ENCODE measurements around the gene PNPLA5.
A peak's percentile ranks its signal among the peaks of the same experiment; 100 is the strongest.
"Not testable (repeated sequence)": the region's sequence is repeated elsewhere in the genome, so short reads cannot be mapped to it uniquely, and the experiment has no call there.

PNPLA5 gene

GRCh38 chr22:43891360-43892182 is at the start of gene PNPLA5:
PNPLA5 (minus strand) TSS chr22:43892013; CDS start chr22:43891880, 133 bp downstream.
- no peak for DNase-seq

- DNase-seq, result no peak
Observed at GRCh38 chr22:43941449-43941848, 49.6 kb upstream of the PNPLA5 start.

- no peak for DNase-seq
Observed at GRCh38 chr22:43931771-43932170, 40.0 kb upstream of the PNPLA5 start.

- no peak for DNase-seq
Observed at GRCh38 chr22:43928908-43929307, 37.1 kb upstream of the PNPLA5 start.

- no peak for DNase-seq
Observed at GRCh38 chr22:43928468-43928867, 36.7 kb upstream of the PNPLA5 start.

GRCh38 chr22:43926349-43926710 is 34.5 kb upstream of the PNPLA5 start:
- DNase-seq, result no peak

GRCh38 chr22:43925433-43926348 is 33.9 kb upstream of the PNPLA5 start:
- peak in 1 of 2 experiments; percentile 12 for DNase-seq

- no peak for DNase-seq
Observed at GRCh38 chr22:43924877-43925276, 33.1 kb upstream of the PNPLA5 start.

- DNase-seq, result peak; percentile 40 to 68
Observed at GRCh38 chr22:43923631-43924464, 32.0 kb upstream of the PNPLA5 start, which contains the start of gene PNPLA3. PNPLA3 (plus strand) TSS chr22:43923805; CDS start chr22:43923912, 107 bp downstream.

GRCh38 chr22:43923191-43923590 is 31.4 kb upstream of the PNPLA5 start:
- peak in 1 of 2 experiments; percentile 59 for DNase-seq

- no peak for DNase-seq
Observed at GRCh38 chr22:43922123-43922522, 30.3 kb upstream of the PNPLA5 start.

- DNase-seq, result peak; percentile 70 to 93
Observed at GRCh38 chr22:43921370-43921769, 29.6 kb upstream of the PNPLA5 start.

GRCh38 chr22:43919106-43919973 is 27.5 kb upstream of the PNPLA5 start:
- DNase-seq, result no peak

- DNase-seq, result no peak
Observed at GRCh38 chr22:43917521-43917920, 25.7 kb upstream of the PNPLA5 start.

GRCh38 chr22:43911351-43911750 is 19.5 kb upstream of the PNPLA5 start:
- DNase-seq, result no peak

GRCh38 chr22:43910178-43910695 is 18.4 kb upstream of the PNPLA5 start:
- no peak for DNase-seq

- no peak for DNase-seq
Observed at GRCh38 chr22:43909708-43910107, 17.9 kb upstream of the PNPLA5 start.

- no peak for DNase-seq
Observed at GRCh38 chr22:43905681-43906080, 13.9 kb upstream of the PNPLA5 start.

GRCh38 chr22:43904412-43904811 is 12.6 kb upstream of the PNPLA5 start:
- not testable (repeated sequence) for DNase-seq

GRCh38 chr22:43903033-43903432 is 11.2 kb upstream of the PNPLA5 start:
- not testable (repeated sequence) for DNase-seq

- DNase-seq, result no peak
Observed at GRCh38 chr22:43901976-43902643, 10.3 kb upstream of the PNPLA5 start.

Measured in SW 1271 (cell line).